Coronary artery (tissue), 2 donors: ENCODE data around the gene ST6GALNAC4.
"Not testable (repeated sequence)": the region's sequence is repeated elsewhere in the genome, so short reads cannot be mapped to it uniquely, and the experiment has no call there.

ENCODE experiments used
- DNase-seq: peaks from one replicate; pipeline ENCODE4 v3.0.0-alpha.2; 2017; ENCODE audit warnings: low spot score
- H3K27ac ChIP-seq, 2 donors: fragments of 200-600 bp; sonication (generic); one replicate each; pipeline ENCODE4 v1.5.1; 2016 to 2019
- H3K4me3 ChIP-seq: fragments of 200-600 bp; sonication (generic); 2 replicates; pipeline ENCODE4 v1.5.1; 2016; ENCODE audit warnings: mild to moderate bottlenecking, moderate library complexity
- CTCF ChIP-seq: fragments of 200-600 bp; sonication (generic); IDR thresholded peaks from one replicate; pipeline ENCODE4 v1.5.1; 2019; ENCODE audit warnings: antibody characterized with exemption

ST6GALNAC4 gene

GRCh38 chr9:127873886-127874285 is 43.0 kb downstream of the ST6GALNAC4 start:
- Histone ChIP-seq H3K4me3 (peak overlapping the region; percentile 79), H3K27ac (peak overlapping the region; percentile 73 to 93)
- peak; percentile 89 for DNase-seq
- no peak for TF ChIP-seq CTCF

- Histone ChIP-seq H3K4me3 (peak overlapping the region; percentile 79), H3K27ac (peak overlapping the region; percentile 73 to 93)
- DNase-seq = no peak
- TF ChIP-seq CTCF = no peak
These were observed 43.6 kb downstream of the ST6GALNAC4 start for GRCh38 chr9:127873223-127873691.

- Histone ChIP-seq H3K27ac (peak overlapping the region in 1 of 2 donors; percentile 93), H3K4me3 (no peak overlapping the region)
- TF ChIP-seq CTCF = no peak
- no peak for DNase-seq
These were observed 44.2 kb downstream of the ST6GALNAC4 start for GRCh38 chr9:127872369-127873222.

- TF ChIP-seq CTCF = no peak
- Histone ChIP-seq H3K27ac (no peak overlapping the region), H3K4me3 (no peak overlapping the region)
- no peak for DNase-seq
These were observed 45.3 kb downstream of the ST6GALNAC4 start for GRCh38 chr9:127871531-127871930.

GRCh38 chr9:127870887-127871286 is 46.0 kb downstream of the ST6GALNAC4 start:
- no peak for TF ChIP-seq CTCF
- Histone ChIP-seq H3K27ac (no peak overlapping the region), H3K4me3 (no peak overlapping the region)
- DNase-seq = no peak

GRCh38 chr9:127870153-127870491 is 46.7 kb downstream of the ST6GALNAC4 start:
- peak overlapping the region in 1 of 2 donors; percentile 50 for H3K27ac ChIP-seq
- not testable (repeated sequence) for DNase-seq, H3K4me3 ChIP-seq

GRCh38 chr9:127869310-127870152 is 47.3 kb downstream of the ST6GALNAC4 start:
- Histone ChIP-seq H3K27ac (peak overlapping the region; percentile 50 to 73), H3K4me3 (no peak overlapping the region)
- peak; percentile 78 for TF ChIP-seq CTCF
- DNase-seq = peak; percentile 93
